Neural progenitor cell (in vitro differentiated cells): Measurements from ENCODE around the gene ATP10B. TPM values are rescaled to one million over a fixed set of nuclear protein-coding genes. Genes with fewer than 3 reads are reported as not detected.
"Not testable (repeated sequence)": the region's sequence is repeated elsewhere in the genome, so short reads cannot be mapped to it uniquely, and the experiment has no call there.

Source experiments
- DNase-seq: peaks from one replicate; pipeline ENCODE4 v3.0.0-alpha.2; 2016; ENCODE audit warnings: low spot score
- H2AFZ ChIP-seq: fragments of 200-600 bp; sonication (generic); replicated peaks from 2 replicates; pipeline ENCODE4 v1.6.1; 2016; ENCODE audit warnings: antibody characterized with exemption
- H3F3A ChIP-seq: fragments of 200-600 bp; sonication (generic); 2 replicates; pipeline ENCODE4 v1.6.1; 2016; ENCODE audit warnings: antibody characterized with exemption, low read depth
- H3K27ac ChIP-seq: fragments of 200-600 bp; sonication (generic); 2 replicates; pipeline ENCODE4 v1.5.1; 2016; ENCODE audit warnings: mild to moderate bottlenecking
- H3K27me3 ChIP-seq: fragments of 200-600 bp; sonication (generic); 2 replicates; pipeline ENCODE4 v1.6.1; 2016; ENCODE audit warnings: mild to moderate bottlenecking, moderate library complexity
- H3K36me3 ChIP-seq: fragments of 200-600 bp; sonication (generic); 2 replicates; pipeline ENCODE4 v1.5.1; 2016
- H3K4me1 ChIP-seq: fragments of 200-600 bp; sonication (generic); 2 replicates; pipeline ENCODE4 v1.6.1; 2016; ENCODE audit warnings: mixed run types
- H3K4me2 ChIP-seq: fragments of 200-600 bp; sonication (generic); 2 replicates; pipeline ENCODE4 v1.6.1; 2016
- H3K4me3 ChIP-seq: fragments of 200-600 bp; sonication (generic); 2 replicates; pipeline ENCODE4 v1.5.1; 2016
- H3K79me2 ChIP-seq: fragments of 200-600 bp; sonication (generic); 2 replicates; pipeline ENCODE4 v1.6.1; 2016; ENCODE audit warnings: low read depth
- H3K9ac ChIP-seq: fragments of 200-600 bp; sonication (generic); 2 replicates; pipeline ENCODE4 v1.6.1; 2016
- H3K9me3 ChIP-seq: fragments of 200-600 bp; sonication (generic); 2 replicates; pipeline ENCODE4 v1.5.1; 2016; ENCODE audit warnings: low read depth
- H4K20me1 ChIP-seq: fragments of 200-600 bp; sonication (generic); 2 replicates; pipeline ENCODE4 v1.6.1; 2016; ENCODE audit warnings: low read depth
- H3K27ac Mint-ChIP-seq: 3 replicates; pipeline ENCODE4 v1.8.0; 2021; ENCODE audit warnings: mixed read lengths
- H3K27me3 Mint-ChIP-seq: 2 replicates; pipeline ENCODE4 v1.8.0; 2022; ENCODE audit warnings: low read depth, mild to moderate bottlenecking, inconsistent platforms, moderate library complexity, mixed read lengths; ENCODE audit not compliant: insufficient read depth
- H3K36me3 Mint-ChIP-seq: 3 replicates; pipeline ENCODE4 v1.8.0; 2021; ENCODE audit warnings: mixed read lengths
- H3K4me1 Mint-ChIP-seq: 3 replicates; pipeline ENCODE4 v1.8.0; 2021; ENCODE audit warnings: mixed read lengths
- H3K4me3 Mint-ChIP-seq: 3 replicates; pipeline ENCODE4 v1.8.0; 2021; ENCODE audit warnings: mild to moderate bottlenecking, moderate library complexity, mixed read lengths
- H3K9me3 Mint-ChIP-seq: 3 replicates; pipeline ENCODE4 v1.8.0; 2020; ENCODE audit warnings: mixed read lengths
- EZH2 ChIP-seq: fragments of 200-600 bp; sonication (generic); IDR thresholded peaks from 2 replicates; pipeline ENCODE4 v1.6.1; 2017; ENCODE audit warnings: antibody characterized with exemption, mild to moderate bottlenecking, moderate library complexity
- EZH2phosphoT487 ChIP-seq: fragments of 200-600 bp; sonication (generic); IDR thresholded peaks from 2 replicates; pipeline ENCODE4 v1.6.1; 2017; ENCODE audit warnings: antibody characterized with exemption
- total RNA-seq: library from RNA; depleted of rRNA; stranded (reverse); fragments of >200 nt; gene quantifications from 2 replicates; pipeline ENCODE4 v1.2.3, GENCODE V29; 2015; ENCODE audit warnings: low replicate concordance
- TF ChIP-seq, protein P1 (sequence below): fragments of 200-600 bp; sonication (generic); IDR thresholded peaks from 2 replicates; pipeline ENCODE4 v1.5.1; 2017; ENCODE audit warnings: antibody characterized with exemption, mild to moderate bottlenecking

ATP10B gene, protein sequence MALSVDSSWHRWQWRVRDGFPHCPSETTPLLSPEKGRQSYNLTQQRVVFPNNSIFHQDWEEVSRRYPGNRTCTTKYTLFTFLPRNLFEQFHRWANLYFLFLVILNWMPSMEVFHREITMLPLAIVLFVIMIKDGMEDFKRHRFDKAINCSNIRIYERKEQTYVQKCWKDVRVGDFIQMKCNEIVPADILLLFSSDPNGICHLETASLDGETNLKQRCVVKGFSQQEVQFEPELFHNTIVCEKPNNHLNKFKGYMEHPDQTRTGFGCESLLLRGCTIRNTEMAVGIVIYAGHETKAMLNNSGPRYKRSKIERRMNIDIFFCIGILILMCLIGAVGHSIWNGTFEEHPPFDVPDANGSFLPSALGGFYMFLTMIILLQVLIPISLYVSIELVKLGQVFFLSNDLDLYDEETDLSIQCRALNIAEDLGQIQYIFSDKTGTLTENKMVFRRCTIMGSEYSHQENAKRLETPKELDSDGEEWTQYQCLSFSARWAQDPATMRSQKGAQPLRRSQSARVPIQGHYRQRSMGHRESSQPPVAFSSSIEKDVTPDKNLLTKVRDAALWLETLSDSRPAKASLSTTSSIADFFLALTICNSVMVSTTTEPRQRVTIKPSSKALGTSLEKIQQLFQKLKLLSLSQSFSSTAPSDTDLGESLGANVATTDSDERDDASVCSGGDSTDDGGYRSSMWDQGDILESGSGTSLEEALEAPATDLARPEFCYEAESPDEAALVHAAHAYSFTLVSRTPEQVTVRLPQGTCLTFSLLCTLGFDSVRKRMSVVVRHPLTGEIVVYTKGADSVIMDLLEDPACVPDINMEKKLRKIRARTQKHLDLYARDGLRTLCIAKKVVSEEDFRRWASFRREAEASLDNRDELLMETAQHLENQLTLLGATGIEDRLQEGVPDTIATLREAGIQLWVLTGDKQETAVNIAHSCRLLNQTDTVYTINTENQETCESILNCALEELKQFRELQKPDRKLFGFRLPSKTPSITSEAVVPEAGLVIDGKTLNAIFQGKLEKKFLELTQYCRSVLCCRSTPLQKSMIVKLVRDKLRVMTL (N-terminal part only)
- total RNA-seq = not detected in 2 replicates

DNA sequence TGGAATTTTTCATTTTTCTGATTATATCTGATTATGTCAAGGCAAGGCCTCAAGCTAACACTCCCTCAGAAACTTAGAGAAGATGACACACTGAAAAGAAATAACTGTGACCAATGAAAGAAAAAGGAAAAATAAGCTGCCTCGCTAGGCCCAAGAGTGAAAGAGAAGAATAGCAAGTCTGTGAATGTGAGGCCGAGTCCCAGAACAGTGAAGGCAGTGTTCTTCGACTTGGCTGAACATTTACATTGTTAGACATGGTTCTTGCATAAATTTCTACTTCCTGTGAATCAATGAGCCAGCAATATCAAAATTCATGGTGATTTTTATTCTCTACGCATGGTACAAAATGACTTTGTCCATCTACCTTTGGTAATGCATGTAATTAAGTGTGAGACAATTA is at the start of gene ATP10B:
ATP10B (minus strand) TSS at position 163 of the 400 bp plus-strand sequence. CDS start 164,137 bp downstream, outside the sequence.
- no peak within 1 kb of the TSS for H3K9ac ChIP-seq
- Mint-ChIP-seq H3K4me1 (peaks cover 4% of the 10 kb centered on the region), H3K36me3 (no peaks in the 10 kb centered on the region), H3K27ac (no peak within 1 kb of the TSS), H3K4me3 (no peak within 1 kb of the TSS), H3K9me3 (no peaks in the 10 kb centered on the region), H3K27me3 (no peaks in the 10 kb centered on the region)
- DNase-seq = no peak
- H4K20me1 ChIP-seq = no peaks in the 10 kb centered on the region
- H3K4me2 ChIP-seq = no peak within 1 kb of the TSS
- H3K36me3 ChIP-seq = no peaks in the 10 kb centered on the region
- no peaks in the 10 kb centered on the region for H3F3A ChIP-seq
- TF ChIP-seq, protein P1, sequence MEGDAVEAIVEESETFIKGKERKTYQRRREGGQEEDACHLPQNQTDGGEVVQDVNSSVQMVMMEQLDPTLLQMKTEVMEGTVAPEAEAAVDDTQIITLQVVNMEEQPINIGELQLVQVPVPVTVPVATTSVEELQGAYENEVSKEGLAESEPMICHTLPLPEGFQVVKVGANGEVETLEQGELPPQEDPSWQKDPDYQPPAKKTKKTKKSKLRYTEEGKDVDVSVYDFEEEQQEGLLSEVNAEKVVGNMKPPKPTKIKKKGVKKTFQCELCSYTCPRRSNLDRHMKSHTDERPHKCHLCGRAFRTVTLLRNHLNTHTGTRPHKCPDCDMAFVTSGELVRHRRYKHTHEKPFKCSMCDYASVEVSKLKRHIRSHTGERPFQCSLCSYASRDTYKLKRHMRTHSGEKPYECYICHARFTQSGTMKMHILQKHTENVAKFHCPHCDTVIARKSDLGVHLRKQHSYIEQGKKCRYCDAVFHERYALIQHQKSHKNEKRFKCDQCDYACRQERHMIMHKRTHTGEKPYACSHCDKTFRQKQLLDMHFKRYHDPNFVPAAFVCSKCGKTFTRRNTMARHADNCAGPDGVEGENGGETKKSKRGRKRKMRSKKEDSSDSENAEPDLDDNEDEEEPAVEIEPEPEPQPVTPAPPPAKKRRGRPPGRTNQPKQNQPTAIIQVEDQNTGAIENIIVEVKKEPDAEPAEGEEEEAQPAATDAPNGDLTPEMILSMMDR = no peak
- TF ChIP-seq EZH2phosphoT487 = no peak
- TF ChIP-seq EZH2 = no peak
- H3K4me1 ChIP-seq = no peaks in the 10 kb centered on the region
- no peaks in the 10 kb centered on the region for H3K79me2 ChIP-seq
- H3K4me3 ChIP-seq = no peak within 1 kb of the TSS
- no peaks in the 10 kb centered on the region for H3K9me3 ChIP-seq
- H3K27ac ChIP-seq = no peak within 1 kb of the TSS
- no peak within 1 kb of the TSS for H2AFZ ChIP-seq
- H3K27me3 ChIP-seq = no peaks in the 10 kb centered on the region

DNA sequence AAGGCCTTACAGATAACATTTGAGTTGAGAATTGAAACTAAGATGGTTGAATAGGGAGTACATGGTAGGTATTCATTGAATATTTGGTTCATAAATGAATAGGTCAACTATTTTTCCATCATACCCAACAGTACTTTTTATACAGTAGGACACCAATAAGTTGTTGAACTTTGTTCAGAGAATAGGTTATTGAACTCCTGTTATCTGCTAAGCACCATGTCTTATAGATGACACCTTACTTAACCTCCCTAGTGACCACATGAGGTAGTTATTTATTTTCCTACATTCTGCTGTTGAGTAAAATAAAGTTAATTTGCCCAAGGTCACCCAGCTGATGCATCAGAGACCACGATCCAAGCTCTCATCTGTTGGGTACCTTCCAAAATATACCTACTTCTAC is 49.6 kb upstream of the ATP10B start:
- Mint-ChIP-seq H3K36me3 (no peaks in the 10 kb centered on the region), H3K9me3 (no peaks in the 10 kb centered on the region), H3K27me3 (no peaks in the 10 kb centered on the region), H3K27ac (no peak overlapping the region), H3K4me1 (no peaks in the 10 kb centered on the region), H3K4me3 (no peak overlapping the region)
- Histone ChIP-seq H3K4me2 (no peak overlapping the region), H3K9ac (no peak overlapping the region), H3K27ac (no peak overlapping the region), H2AFZ (no peak overlapping the region), H3F3A (no peaks in the 10 kb centered on the region), H3K36me3 (no peaks in the 10 kb centered on the region), H3K27me3 (no peaks in the 10 kb centered on the region), H4K20me1 (no peaks in the 10 kb centered on the region), H3K4me1 (no peaks in the 10 kb centered on the region), H3K4me3 (no peak overlapping the region), H3K9me3 (no peaks in the 10 kb centered on the region), H3K79me2 (no peaks in the 10 kb centered on the region)
- TF ChIP-seq EZH2 = no peak
- TF ChIP-seq, protein P1 = no peak
- no peak for DNase-seq

DNA sequence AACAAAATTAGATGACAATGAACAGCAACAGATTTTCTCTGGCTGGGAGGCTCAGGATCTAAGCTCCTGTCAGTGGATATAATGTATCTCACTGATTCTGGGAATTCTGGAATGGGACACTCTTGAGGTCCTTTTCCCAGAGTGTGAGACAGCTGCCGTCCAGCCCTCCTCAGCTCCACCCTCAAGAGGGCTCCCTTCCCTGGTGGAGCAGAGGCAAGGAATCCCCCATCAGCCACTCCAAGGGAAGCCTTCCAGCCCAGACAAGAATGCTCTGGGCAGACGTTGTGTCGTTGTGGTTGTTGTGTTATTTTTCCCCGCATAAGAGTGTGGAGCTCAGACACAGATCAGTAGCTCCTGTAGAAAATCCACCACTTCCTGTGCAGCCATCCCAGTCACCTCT is 47.7 kb upstream of the ATP10B start:
- H2AFZ ChIP-seq = peak overlapping the region; percentile 47
- peak; percentile 15 for DNase-seq

DNA sequence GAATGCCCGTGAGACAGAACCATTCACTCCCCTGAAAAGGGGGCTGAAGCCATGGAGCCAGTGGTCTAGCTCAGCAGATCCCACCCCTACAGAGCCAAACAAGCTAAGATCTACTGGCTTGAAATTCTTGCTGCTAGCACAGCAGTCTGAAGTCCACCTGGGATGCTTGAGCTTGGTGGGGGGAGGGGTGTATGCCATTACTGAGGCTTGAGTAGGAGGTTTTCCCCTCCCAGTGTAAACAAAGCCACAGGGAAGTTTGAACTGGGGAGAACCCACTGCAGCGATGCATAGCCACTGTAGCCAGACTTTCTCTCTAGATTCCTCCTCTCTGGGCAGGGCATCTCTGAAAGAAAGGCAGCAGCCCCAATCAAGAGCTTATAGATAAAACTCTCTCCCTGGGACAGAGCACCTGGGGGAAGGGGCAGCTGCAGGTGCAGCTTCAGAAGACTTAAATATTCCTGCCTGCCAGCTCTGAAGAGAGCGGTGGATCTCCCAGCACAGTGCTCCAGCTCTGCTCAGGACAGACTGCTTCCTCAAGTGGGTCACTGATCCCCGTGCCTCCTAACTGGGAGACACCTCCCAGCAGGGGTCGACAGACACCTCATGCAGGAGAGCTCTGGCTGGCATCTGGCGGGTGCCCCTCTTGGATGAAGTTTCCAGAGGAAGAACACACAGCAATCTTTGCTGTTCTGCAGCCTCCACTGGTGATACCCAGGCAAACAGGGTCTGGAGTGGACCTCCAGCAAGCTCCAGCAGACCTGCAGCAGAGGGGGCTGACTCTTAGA is 41.4 kb upstream of the ATP10B start:
- H3K36me3 Mint-ChIP-seq, H3K27ac Mint-ChIP-seq, H3K4me3 Mint-ChIP-seq, H3K4me1 ChIP-seq, H3K4me2 ChIP-seq, H3K9me3 ChIP-seq, H3K79me2 ChIP-seq, H3K36me3 ChIP-seq, H3K27ac ChIP-seq, H3F3A ChIP-seq, DNase-seq, H3K4me1 Mint-ChIP-seq, H3K27me3 ChIP-seq, H3K27me3 Mint-ChIP-seq, H3K4me3 ChIP-seq, H2AFZ ChIP-seq, H3K9ac ChIP-seq, H3K9me3 Mint-ChIP-seq, H4K20me1 ChIP-seq: not testable (repeated sequence)

More for the DNA sequence above, 47.7 kb upstream of the ATP10B start:
- no peak overlapping the region for H3K9ac ChIP-seq
- no peak overlapping the region for H3K4me3 Mint-ChIP-seq
- H3K9me3 Mint-ChIP-seq = no peaks in the 10 kb centered on the region
- no peaks in the 10 kb centered on the region for H3K9me3 ChIP-seq
- no peaks in the 10 kb centered on the region for H3K27me3 ChIP-seq
- TF ChIP-seq, protein P1 = no peak
- no peak for TF ChIP-seq EZH2
- TF ChIP-seq EZH2phosphoT487 = no peak
- H3K27me3 Mint-ChIP-seq = no peaks in the 10 kb centered on the region
- no peaks in the 10 kb centered on the region for H3K36me3 ChIP-seq
- H3K4me2 ChIP-seq = no peak overlapping the region
- no peak overlapping the region for H3K4me3 ChIP-seq
- no peaks in the 10 kb centered on the region for H3K79me2 ChIP-seq
- H3K27ac Mint-ChIP-seq = peak overlapping the region; percentile 78
- H3F3A ChIP-seq = no peaks in the 10 kb centered on the region
- H3K4me1 ChIP-seq = no peaks in the 10 kb centered on the region
- H4K20me1 ChIP-seq = no peaks in the 10 kb centered on the region
- no peak overlapping the region for H3K27ac ChIP-seq
- H3K4me1 Mint-ChIP-seq = no peaks in the 10 kb centered on the region
- H3K36me3 Mint-ChIP-seq = no peaks in the 10 kb centered on the region
